ENCODE results near the gene SMYD3.

- TF ChIP-seq TAF1 (CRISPR knock-in tag; IDR thresholded peaks at IDR 0.05) (no peak), JUNB (CRISPR knock-in tag; IDR thresholded peaks at IDR 0.05; ENCODE audit: borderline replicate concordance) (no peak), GATAD2A (CRISPR knock-in tag; IDR thresholded peaks at IDR 0.05) (no peak), ZNF772 (CRISPR knock-in tag; IDR thresholded peaks at IDR 0.05) (no peak), NFE2L2 (IDR thresholded peaks at IDR 0.05; ENCODE audit: low read length) (no peak), CREB1 (IDR thresholded peaks at IDR 0.05) (no peak), CREB1 (CRISPR knock-in tag; IDR thresholded peaks at IDR 0.05) (no peak), SYNCRIP (IDR thresholded peaks at IDR 0.05; ENCODE audit: insufficient read depth, low read depth, low read length) (no peak), POLR2G (IDR thresholded peaks at IDR 0.05; ENCODE audit: low read depth, low read length) (no peak), HNRNPUL1 (IDR thresholded peaks at IDR 0.05; ENCODE audit: low read depth, low read length) (no peak)
- TF ChIP-seq, protein P1, sequence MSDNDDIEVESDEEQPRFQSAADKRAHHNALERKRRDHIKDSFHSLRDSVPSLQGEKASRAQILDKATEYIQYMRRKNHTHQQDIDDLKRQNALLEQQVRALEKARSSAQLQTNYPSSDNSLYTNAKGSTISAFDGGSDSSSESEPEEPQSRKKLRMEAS (IDR thresholded peaks at IDR 0.05) = no peak
- TF ChIP-seq, protein P2, sequence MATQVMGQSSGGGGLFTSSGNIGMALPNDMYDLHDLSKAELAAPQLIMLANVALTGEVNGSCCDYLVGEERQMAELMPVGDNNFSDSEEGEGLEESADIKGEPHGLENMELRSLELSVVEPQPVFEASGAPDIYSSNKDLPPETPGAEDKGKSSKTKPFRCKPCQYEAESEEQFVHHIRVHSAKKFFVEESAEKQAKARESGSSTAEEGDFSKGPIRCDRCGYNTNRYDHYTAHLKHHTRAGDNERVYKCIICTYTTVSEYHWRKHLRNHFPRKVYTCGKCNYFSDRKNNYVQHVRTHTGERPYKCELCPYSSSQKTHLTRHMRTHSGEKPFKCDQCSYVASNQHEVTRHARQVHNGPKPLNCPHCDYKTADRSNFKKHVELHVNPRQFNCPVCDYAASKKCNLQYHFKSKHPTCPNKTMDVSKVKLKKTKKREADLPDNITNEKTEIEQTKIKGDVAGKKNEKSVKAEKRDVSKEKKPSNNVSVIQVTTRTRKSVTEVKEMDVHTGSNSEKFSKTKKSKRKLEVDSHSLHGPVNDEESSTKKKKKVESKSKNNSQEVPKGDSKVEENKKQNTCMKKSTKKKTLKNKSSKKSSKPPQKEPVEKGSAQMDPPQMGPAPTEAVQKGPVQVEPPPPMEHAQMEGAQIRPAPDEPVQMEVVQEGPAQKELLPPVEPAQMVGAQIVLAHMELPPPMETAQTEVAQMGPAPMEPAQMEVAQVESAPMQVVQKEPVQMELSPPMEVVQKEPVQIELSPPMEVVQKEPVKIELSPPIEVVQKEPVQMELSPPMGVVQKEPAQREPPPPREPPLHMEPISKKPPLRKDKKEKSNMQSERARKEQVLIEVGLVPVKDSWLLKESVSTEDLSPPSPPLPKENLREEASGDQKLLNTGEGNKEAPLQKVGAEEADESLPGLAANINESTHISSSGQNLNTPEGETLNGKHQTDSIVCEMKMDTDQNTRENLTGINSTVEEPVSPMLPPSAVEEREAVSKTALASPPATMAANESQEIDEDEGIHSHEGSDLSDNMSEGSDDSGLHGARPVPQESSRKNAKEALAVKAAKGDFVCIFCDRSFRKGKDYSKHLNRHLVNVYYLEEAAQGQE (IDR thresholded peaks at IDR 0.05; ENCODE audit: borderline replicate concordance in 1 of 2, low read depth in 1 of 2, low read length in 2 of 2) = no peak
Measured at GRCh38 chr1:245965398-245965797, 541.7 kb downstream of the SMYD3 start.
